ENCODE data around the gene ZNF799.
"Not testable (repeated sequence)": the region's sequence is repeated elsewhere in the genome, so short reads cannot be mapped to it uniquely, and the experiment has no call there.

ZNF799 gene

GRCh38 chr19:12374026-12374425, 27.0 kb downstream of the ZNF799 start:
- in situ Hi-C loops (cut with MboI; ENCODE audit: low sequenced_read_pairs, unreplicated experiment): no loop called here
- no peak for DNase-seq (ENCODE audit: low spot score)
- no peak for TF ChIP-seq CTCF (IDR thresholded peaks at IDR 0.05; ENCODE audit: borderline replicate concordance, control extremely low read depth, extremely low read depth, insufficient read depth, missing control alignments)

- DNase-seq (ENCODE audit: low spot score): peak; percentile 95
- peak; percentile 43 for TF ChIP-seq CTCF (IDR thresholded peaks at IDR 0.05; ENCODE audit: borderline replicate concordance, control extremely low read depth, extremely low read depth, insufficient read depth, missing control alignments)
- in situ Hi-C loops (cut with MboI; ENCODE audit: low sequenced_read_pairs, unreplicated experiment): no loop called here
These were observed 35.6 kb downstream of the ZNF799 start, which contains the start of gene ZNF442 for GRCh38 chr19:12365236-12366162. Gene ZNF442 (minus strand): TSS chr19:12365683. CDS start chr19:12363631, 2,052 bp downstream.

GRCh38 chr19:12364391-12365235, 36.5 kb downstream of the ZNF799 start:
- in situ Hi-C loops (cut with MboI; ENCODE audit: low sequenced_read_pairs, unreplicated experiment): no loop called here
- DNase-seq (ENCODE audit: low spot score): peak; percentile 39

GRCh38 chr19:12362236-12362635, 38.8 kb downstream of the ZNF799 start:
- in situ Hi-C loops (cut with MboI; ENCODE audit: low sequenced_read_pairs, unreplicated experiment); DNase-seq (ENCODE audit: low spot score): not testable (repeated sequence)

More at GRCh38 chr19:12364391-12365235, 36.5 kb downstream of the ZNF799 start:
- TF ChIP-seq CTCF (IDR thresholded peaks at IDR 0.05; ENCODE audit: borderline replicate concordance, control extremely low read depth, extremely low read depth, insufficient read depth, missing control alignments): no peak

- in situ Hi-C loops (cut with MboI; ENCODE audit: low sequenced_read_pairs, unreplicated experiment): no loop called here
These were observed 47.7 kb downstream of the ZNF799 start for GRCh38 chr19:12353375-12353774.

GRCh38 chr19:12350890-12351197, 50.2 kb downstream of the ZNF799 start:
- no peak for DNase-seq (ENCODE audit: low spot score)
- in situ Hi-C loops (cut with MboI; ENCODE audit: low sequenced_read_pairs, unreplicated experiment): no loop called here
- no peak for TF ChIP-seq CTCF (IDR thresholded peaks at IDR 0.05; ENCODE audit: borderline replicate concordance, control extremely low read depth, extremely low read depth, insufficient read depth, missing control alignments)

More at GRCh38 chr19:12353375-12353774, 47.7 kb downstream of the ZNF799 start:
- TF ChIP-seq CTCF (IDR thresholded peaks at IDR 0.05; ENCODE audit: borderline replicate concordance, control extremely low read depth, extremely low read depth, insufficient read depth, missing control alignments): no peak
- no peak for DNase-seq (ENCODE audit: low spot score)
